HG03457 (cell line): ENCODE results near the gene SBDS.

ENCODE experiments used
- ATAC-seq: cut with Tn5 transposase; IDR thresholded peaks from one replicate; pipeline ENCODE4 v1.9.1; 2021; ENCODE audit warnings: moderate number of reproducible peaks; ENCODE audit not compliant: unreplicated experiment

Gene SBDS

GRCh38 chr7:66948480-66949109 lies 46.8 kb downstream of the SBDS start:
- no peak for ATAC-seq

DNA sequence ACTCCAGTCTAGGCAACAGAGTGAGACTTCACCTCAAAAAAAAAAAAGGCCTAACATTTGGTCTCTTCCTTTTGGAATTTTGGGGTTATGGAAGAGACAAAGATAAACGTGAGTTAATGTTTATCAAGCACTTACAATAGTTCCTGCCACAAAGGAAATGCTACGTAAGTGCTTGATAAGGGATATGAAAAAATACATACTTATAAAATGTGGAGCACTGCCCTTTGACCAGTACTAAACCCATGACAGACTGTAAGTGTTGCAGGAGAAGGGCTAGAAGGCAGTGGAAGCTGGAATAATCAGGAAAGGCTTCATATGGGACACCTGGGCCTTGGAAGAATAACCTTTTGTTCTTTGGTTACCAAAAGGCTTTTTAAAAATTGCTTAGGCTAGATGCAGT lies 48.8 kb downstream of the SBDS start:
- ATAC-seq = no peak

DNA sequence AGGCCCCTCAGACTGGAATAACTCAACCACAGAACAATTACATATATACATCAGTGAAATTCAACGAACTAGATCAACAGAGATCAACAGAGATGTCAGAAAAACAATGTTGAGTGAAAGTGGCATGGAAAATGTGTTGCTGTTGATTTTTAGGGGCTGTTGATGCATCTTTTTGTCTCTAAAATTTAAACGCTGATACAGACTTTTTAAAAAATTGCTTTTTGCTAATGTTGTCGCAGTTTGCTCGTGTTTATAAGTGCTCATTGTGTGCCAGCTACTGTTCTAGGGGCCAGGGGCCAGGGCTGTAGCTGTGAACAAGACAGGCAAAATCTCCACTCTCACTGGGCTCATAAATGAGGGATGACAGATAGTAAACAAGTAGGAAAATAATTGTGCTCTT lies 56.1 kb downstream of the SBDS start:
- no peak for ATAC-seq

DNA sequence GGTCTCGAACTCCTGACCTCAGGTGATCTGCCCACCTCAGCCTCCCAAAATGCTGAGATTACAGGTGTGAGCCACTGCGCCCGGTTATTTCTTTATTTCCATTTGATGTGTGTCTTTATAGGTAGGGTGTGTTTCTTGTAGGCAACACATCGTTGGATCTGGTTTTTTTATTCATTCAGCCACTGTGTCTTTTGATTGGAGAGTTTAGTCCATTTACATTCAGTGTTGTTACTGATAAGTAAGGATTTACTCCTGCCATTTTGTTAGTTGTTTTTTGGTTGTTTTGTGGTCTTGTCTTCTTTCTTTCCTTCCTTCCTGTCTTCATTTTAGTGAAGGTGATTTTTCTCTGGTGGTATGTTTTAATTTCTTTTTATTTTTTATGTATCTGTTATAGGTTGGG lies 57.4 kb downstream of the SBDS start:
- no peak for ATAC-seq
